ENCODE data around the gene MYO1D. TPM values are rescaled to one million over a fixed set of nuclear protein-coding genes. Genes with fewer than 3 reads are reported as not detected.
"Not testable (repeated sequence)": the region's sequence is repeated elsewhere in the genome, so short reads cannot be mapped to it uniquely, and the experiment has no call there.

Gene MYO1D
- total RNA-seq, 4 donors from 2014 or later, result 36.9 to 49.2 (median 39.5) TPM

DNA sequence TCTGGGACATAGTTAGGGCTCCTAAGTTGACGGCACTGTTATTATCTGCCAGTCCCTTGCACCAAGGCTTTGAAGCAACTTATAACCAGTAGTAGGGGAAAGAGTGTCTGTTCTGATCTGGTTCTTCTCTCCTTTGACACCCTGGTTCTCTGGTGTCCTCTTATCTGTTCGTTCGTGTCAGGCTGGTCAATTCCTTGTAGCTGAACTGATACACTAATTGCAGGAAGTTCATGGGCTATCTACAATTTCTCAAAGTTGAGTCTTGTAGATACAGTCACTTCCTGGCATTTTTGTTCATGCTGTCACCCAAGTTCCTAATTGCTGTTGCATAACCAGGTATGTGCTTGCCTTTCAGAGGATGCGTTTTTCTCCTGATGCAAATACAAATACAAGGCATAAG lies 17.3 kb upstream of the MYO1D start:
- TF ChIP-seq, protein P1, sequence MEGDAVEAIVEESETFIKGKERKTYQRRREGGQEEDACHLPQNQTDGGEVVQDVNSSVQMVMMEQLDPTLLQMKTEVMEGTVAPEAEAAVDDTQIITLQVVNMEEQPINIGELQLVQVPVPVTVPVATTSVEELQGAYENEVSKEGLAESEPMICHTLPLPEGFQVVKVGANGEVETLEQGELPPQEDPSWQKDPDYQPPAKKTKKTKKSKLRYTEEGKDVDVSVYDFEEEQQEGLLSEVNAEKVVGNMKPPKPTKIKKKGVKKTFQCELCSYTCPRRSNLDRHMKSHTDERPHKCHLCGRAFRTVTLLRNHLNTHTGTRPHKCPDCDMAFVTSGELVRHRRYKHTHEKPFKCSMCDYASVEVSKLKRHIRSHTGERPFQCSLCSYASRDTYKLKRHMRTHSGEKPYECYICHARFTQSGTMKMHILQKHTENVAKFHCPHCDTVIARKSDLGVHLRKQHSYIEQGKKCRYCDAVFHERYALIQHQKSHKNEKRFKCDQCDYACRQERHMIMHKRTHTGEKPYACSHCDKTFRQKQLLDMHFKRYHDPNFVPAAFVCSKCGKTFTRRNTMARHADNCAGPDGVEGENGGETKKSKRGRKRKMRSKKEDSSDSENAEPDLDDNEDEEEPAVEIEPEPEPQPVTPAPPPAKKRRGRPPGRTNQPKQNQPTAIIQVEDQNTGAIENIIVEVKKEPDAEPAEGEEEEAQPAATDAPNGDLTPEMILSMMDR (IDR thresholded peaks at IDR 0.05), result no peak
- ATAC-seq (ENCODE audit: low FRiP score) (no peak), DNase-seq (ENCODE audit: low spot score) (no peak)

DNA sequence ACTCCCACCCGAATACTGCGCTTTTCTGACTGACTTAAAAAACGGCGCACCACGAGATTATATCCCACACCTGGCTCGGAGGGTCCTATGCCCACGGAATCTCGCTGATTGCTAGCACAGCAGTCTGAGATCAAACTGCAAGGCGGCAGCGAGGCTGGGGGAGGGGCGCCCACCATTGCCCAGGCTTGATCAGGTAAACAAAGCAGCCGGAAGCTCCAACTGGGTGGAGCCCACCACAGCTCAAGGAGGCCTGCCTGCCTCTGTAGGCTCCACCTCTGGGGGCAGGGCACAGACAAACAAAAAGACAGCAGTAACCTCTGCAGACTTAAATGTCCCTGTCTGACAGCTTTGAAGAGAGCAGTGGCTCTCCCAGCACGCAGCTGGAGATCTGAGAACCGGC lies 10.5 kb upstream of the MYO1D start:
- DNase-seq (ENCODE audit: low spot score); ATAC-seq (ENCODE audit: low FRiP score): not testable (repeated sequence)

DNA sequence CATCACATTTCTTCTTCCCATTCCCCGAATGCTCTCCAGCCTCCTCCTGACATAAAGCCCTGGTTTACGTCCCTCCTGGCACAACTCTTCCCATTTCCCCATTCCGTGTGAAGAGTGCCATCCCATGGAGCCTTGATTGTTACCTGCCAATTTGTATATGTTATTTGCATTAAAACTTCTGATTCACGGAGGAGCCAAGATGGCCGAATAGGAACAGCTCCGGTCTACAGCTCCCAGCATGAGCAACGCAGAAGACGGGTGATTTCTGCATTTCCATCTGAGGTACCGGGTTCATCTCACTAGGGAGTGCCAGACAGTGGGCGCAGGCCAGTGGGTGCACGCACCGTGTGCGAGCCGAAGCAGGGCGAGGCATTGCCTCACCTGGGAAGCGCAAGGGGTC lies 10.0 kb upstream of the MYO1D start:
- not testable (repeated sequence) for ATAC-seq (ENCODE audit: low FRiP score); DNase-seq (ENCODE audit: low spot score)

DNA sequence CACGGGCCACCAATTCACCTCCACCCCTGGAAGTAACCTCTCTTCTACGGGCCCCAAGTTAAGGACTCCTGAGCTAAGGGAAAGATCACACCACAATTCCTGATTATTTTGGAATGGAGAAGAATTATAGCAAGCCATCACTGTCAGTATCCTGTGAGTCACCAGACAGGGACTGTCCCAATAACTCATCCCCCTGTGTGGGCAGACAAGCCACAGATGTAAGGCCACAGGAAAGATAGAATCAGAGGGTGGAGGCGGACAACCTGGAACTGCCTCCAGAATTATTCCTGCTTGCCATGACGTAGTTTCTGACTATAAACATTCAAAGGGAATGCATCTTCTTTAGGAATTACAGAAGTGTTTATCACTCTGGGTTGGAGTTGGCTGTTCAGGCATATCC lies 5.8 kb upstream of the MYO1D start:
- no peak for DNase-seq (ENCODE audit: low spot score)
- no peak for ATAC-seq (ENCODE audit: low FRiP score)
- TF ChIP-seq, protein P1 (IDR thresholded peaks at IDR 0.05), result no peak

DNA sequence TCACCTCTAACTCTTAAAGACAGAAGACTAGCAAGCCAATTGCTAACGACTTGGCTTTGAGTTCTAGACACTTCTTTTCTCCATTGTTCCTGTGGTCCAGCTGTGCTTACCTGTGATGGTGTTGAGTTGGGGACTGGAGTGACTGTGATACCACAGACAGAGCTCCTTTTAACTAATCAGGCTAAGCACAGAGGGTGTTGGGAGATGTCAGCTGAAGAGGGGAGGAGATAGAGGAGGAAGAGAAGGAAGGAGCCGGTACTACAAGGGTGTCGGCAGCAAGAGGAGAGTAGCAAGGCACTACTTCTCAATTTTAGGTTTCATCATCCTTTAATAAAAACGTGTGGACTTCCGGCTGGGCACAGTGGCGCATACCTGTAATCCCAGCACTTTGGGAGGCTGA lies 5.1 kb upstream of the MYO1D start:
- ATAC-seq (ENCODE audit: low FRiP score) (no peak), DNase-seq (ENCODE audit: low spot score) (no peak)
- TF ChIP-seq, protein P1 (IDR thresholded peaks at IDR 0.05), result no peak

DNA sequence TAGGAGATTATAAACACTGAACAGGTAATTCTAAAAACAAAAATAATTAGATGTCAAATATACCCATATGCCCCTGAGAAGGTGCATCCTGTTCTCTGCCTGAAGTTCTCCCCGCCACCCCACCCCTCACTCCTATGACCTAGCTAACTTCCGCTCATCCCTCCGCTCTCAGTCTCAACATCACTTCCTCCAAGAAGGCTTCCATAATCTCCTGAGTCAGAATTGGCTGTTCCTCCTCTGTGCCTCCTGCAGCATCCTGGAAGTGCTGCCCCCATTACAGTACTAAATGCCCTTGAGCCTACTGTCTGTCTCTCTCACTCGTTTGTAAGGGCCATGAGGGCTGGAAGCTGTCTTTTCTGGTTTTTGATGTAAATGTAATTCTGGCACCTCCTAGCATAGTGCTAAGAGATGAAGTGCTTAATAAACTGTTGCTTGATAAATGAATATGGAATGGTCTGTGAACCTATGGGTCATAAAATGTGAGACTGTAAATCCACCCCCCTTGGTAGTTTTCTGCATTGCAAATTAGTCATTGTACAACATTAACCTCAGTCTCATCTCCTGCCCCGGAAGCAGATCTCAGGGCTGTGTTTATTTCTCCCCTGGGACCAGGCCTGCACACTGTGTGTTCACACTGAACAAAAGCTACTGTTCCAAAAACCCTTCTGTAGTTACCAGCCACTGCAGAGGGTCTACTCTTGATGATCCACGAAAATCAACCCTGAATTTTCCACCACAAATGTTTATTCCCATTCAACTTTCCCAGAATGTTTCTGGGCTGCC lies 3.9 kb upstream of the MYO1D start:
- DNase-seq (ENCODE audit: low spot score) (no peak), ATAC-seq (ENCODE audit: low FRiP score) (no peak)
- TF ChIP-seq, protein P1 (IDR thresholded peaks at IDR 0.05), result no peak

DNA sequence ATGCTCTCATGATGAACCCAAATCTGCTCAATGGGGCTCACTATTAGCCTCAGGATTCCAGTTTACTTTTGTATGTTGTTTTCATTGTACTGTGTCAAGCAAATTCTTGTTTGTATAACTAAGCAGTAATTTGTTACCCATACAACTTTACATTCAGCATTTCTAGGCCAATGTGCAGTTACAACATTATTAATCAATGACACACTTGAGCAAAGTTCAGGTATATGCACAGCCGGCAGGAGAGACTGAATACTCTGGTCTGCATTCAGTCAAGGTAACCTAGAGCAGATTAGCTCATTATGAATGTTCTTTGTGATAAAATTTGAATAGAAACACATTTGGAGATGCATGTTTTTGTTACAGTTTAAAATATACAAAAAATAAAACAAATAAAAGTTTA lies 2.2 kb upstream of the MYO1D start:
- TF ChIP-seq, protein P1 (IDR thresholded peaks at IDR 0.05), result no peak
- no peak for DNase-seq (ENCODE audit: low spot score)
- no peak for ATAC-seq (ENCODE audit: low FRiP score)

DNA sequence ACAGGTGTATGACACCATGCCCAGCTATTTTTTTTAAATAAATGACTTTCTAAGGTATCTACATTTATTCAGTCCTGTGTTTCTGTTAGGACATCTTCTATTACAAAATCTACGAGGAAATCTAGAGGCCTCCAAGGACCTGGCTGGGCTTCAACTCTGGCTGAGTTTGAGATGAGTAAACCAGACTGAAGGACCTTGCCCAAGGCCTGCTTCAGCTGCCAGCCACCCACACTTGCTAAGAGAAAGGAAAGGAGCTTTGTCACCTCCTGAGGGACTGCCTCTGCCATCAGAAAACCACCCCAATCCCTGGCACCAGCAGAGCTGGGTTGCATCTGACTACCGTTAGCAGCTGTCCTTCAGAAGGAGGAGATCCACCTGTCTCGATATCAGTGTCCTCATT lies 1.3 kb upstream of the MYO1D start:
- TF ChIP-seq, protein P1 (IDR thresholded peaks at IDR 0.05), result no peak
- DNase-seq (ENCODE audit: low spot score) (peak; percentile 25), ATAC-seq (ENCODE audit: low FRiP score) (no peak)

All from omental fat pad (tissue), 4 donors.